ENCODE data around the gene NOC2L. TPM values are rescaled to one million over a fixed set of nuclear protein-coding genes. Genes with fewer than 3 reads are reported as not detected.
A peak's percentile ranks its signal among the peaks of the same experiment; 100 is the strongest.

The NOC2L gene
- total and polyA plus RNA-seq, 9 donors = 17.8 to 55.2 (median 41.4) TPM

GRCh38 chr1:917076-917459 lies 42.0 kb downstream of the NOC2L start:
- 11 to 22% (median 15%) methylated on average over 6 to 7 of the region's 7 CpGs for WGBS, 3 donors

DNA sequence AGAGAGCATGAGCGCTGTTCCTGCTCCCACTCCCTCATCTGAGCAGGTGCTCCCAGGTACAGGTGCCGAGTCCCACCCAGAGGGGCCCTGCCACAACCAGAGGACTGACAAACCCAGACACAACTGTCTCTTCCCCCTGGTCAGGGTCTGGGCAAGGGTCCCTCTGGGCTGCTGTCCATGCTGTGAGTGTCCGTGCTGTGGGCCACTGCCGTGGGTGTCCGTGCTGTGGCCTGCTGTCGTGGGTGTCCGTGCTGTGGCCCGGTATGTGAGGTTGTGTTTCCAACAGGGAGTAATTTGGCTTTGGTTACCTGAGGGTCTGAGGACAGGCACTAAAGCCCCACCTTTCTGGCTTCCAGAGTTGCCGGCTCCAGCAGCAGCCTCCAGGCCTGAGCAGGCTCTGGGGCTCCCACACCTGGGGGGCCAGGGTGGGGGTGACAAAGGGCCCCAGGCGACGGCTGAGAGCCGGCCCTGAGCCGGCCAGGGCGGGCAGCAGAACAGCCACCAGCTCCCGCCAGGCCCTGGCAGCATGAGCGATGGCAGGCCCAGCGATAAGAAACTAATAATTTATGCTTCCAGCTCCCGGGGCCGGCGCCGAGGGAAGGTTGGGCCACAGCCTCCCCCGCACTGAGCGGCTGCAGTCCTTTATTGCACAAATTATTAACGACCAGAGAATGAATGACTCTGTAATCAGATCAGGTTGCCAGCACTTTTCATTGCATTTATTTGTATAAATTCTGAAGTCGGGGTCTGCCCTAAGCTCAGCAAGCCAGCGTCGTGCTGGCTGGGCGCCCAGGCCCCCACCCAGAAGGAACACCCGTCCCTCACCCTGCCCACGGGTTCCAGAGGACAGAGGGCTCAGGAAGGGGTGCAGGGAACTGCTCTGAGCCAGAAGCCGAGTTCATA lies 42.6 kb downstream of the NOC2L start:
- no peak overlapping the region for H3K4me3 ChIP-seq
- DNase-seq = peak in 1 of 5 donors; percentile 16
- H3K27ac ChIP-seq = no peak overlapping the region
- no peaks in the 10 kb centered on the region for H3K9me3 ChIP-seq
- no peaks in the 10 kb centered on the region for H3K36me3 ChIP-seq
- intact Hi-C loops (cut with DNase I) = no loop called here
- TF ChIP-seq CTCF (IDR thresholded peaks at IDR 0.05) (no peak), POLR2A (IDR thresholded peaks at IDR 0.05) (no peak), EP300 (IDR thresholded peaks at IDR 0.05) (no peak)
- 8 to 10% (median 9%) methylated on average over 26 to 31 of the region's 31 CpGs for WGBS, 3 donors
- H3K27me3 ChIP-seq = no peaks in the 10 kb centered on the region
- H3K4me1 ChIP-seq (ENCODE audit: insufficient read depth) = peaks cover 11% of the 10 kb centered on the region

More at GRCh38 chr1:917076-917459, 42.0 kb downstream of the NOC2L start:
- intact Hi-C loops (cut with DNase I) = no loop called here
- Histone ChIP-seq H3K36me3 (no peaks in the 10 kb centered on the region), H3K27me3 (no peaks in the 10 kb centered on the region), H3K4me1 (ENCODE audit: insufficient read depth) (peaks cover 11% of the 10 kb centered on the region), H3K4me3 (no peak overlapping the region), H3K9me3 (no peaks in the 10 kb centered on the region), H3K27ac (no peak overlapping the region)
- TF ChIP-seq EP300 (IDR thresholded peaks at IDR 0.05) = no peak
- no peak for TF ChIP-seq CTCF (IDR thresholded peaks at IDR 0.05)
- TF ChIP-seq POLR2A (IDR thresholded peaks at IDR 0.05) = no peak
- DNase-seq = peak in 1 of 5 donors; percentile 9

- no peak for DNase-seq
- 70 to 75% (median 71%) methylated on average over 28 of the region's 28 CpGs for WGBS, 3 donors
- no peak overlapping the region for H3K4me3 ChIP-seq
- no peaks in the 10 kb centered on the region for H3K9me3 ChIP-seq
- TF ChIP-seq EP300 (IDR thresholded peaks at IDR 0.05) = no peak
- no peak for TF ChIP-seq POLR2A (IDR thresholded peaks at IDR 0.05)
- no peak for TF ChIP-seq CTCF (IDR thresholded peaks at IDR 0.05)
- intact Hi-C loops (cut with DNase I) = no loop called here
- no peaks in the 10 kb centered on the region for H3K27me3 ChIP-seq
- H3K27ac ChIP-seq = no peak overlapping the region
- H3K4me1 ChIP-seq (ENCODE audit: insufficient read depth) = peaks cover 6% of the 10 kb centered on the region
- no peaks in the 10 kb centered on the region for H3K36me3 ChIP-seq
Measured at GRCh38 chr1:915295-916172, 43.5 kb downstream of the NOC2L start.

GRCh38 chr1:914891-915280 lies 44.2 kb downstream of the NOC2L start:
- intact Hi-C loops (cut with DNase I) = no loop called here
- no peaks in the 10 kb centered on the region for H3K27me3 ChIP-seq
- no peak overlapping the region for H3K4me3 ChIP-seq
- H3K36me3 ChIP-seq = no peaks in the 10 kb centered on the region
- DNase-seq = no peak
- WGBS, 3 donors = 54 to 73% (median 62%) methylated on average over 6 of the region's 6 CpGs
- H3K4me1 ChIP-seq (ENCODE audit: insufficient read depth) = peaks cover 3% of the 10 kb centered on the region
- TF ChIP-seq EP300 (IDR thresholded peaks at IDR 0.05) (no peak), POLR2A (IDR thresholded peaks at IDR 0.05) (no peak), CTCF (IDR thresholded peaks at IDR 0.05) (no peak)
- no peaks in the 10 kb centered on the region for H3K9me3 ChIP-seq
- H3K27ac ChIP-seq = no peak overlapping the region

All from ovary (tissue), 9 donors.